ENCODE results near the gene PEPD.

PEPD gene

GRCh38 chr19:33407716-33408115 lies 113.9 kb downstream of the PEPD start:
- no peak for TF ChIP-seq CTCF (conservative IDR thresholded peaks at IDR 0.05)
- H3K27ac ChIP-seq: no peak overlapping the region

- TF ChIP-seq CTCF (conservative IDR thresholded peaks at IDR 0.05): peak; percentile 25
- no peak overlapping the region for H3K27ac ChIP-seq
Observed at GRCh38 chr19:33407140-33407551, 114.4 kb downstream of the PEPD start.

- TF ChIP-seq CTCF (conservative IDR thresholded peaks at IDR 0.05): peak; percentile 95
- no peak overlapping the region for H3K27ac ChIP-seq
Observed at GRCh38 chr19:33406521-33407139, 115.0 kb downstream of the PEPD start.

GRCh38 chr19:33405553-33406461 lies 115.8 kb downstream of the PEPD start:
- H3K27ac ChIP-seq: no peak overlapping the region
- no peak for TF ChIP-seq CTCF (conservative IDR thresholded peaks at IDR 0.05)

- TF ChIP-seq CTCF (conservative IDR thresholded peaks at IDR 0.05): no peak
- no peak overlapping the region for H3K27ac ChIP-seq
Observed at GRCh38 chr19:33405254-33405552, 116.4 kb downstream of the PEPD start.

GRCh38 chr19:33404506-33405253 lies 116.9 kb downstream of the PEPD start:
- TF ChIP-seq CTCF (conservative IDR thresholded peaks at IDR 0.05): no peak
- no peak overlapping the region for H3K27ac ChIP-seq

GRCh38 chr19:33403973-33404304 lies 117.7 kb downstream of the PEPD start:
- no peak for TF ChIP-seq CTCF (conservative IDR thresholded peaks at IDR 0.05)
- no peak overlapping the region for H3K27ac ChIP-seq
